GM19438 (cell line): ENCODE results near the gene BUD13.
"Not testable (repeated sequence)": the region's sequence is repeated elsewhere in the genome, so short reads cannot be mapped to it uniquely, and the experiment has no call there.

Experiments
- ATAC-seq: cut with Tn5 transposase; IDR thresholded peaks from one replicate; pipeline ENCODE4 v1.9.1; 2021; ENCODE audit warnings: low read depth; ENCODE audit not compliant: unreplicated experiment

BUD13 gene

GRCh38 chr11:116772443-116773202 is at the start of gene BUD13:
BUD13 (minus strand) TSS chr11:116772987; CDS start chr11:116772964, 23 bp downstream.
- ATAC-seq, result peak; percentile 78

- no peak for ATAC-seq
Measured at GRCh38 chr11:116822575-116822974, 49.8 kb upstream of the BUD13 start.

GRCh38 chr11:116821050-116821918 is 48.5 kb upstream of the BUD13 start:
- no peak for ATAC-seq

GRCh38 chr11:116819049-116819448 is 46.3 kb upstream of the BUD13 start:
- no peak for ATAC-seq

- ATAC-seq, result no peak
Measured at GRCh38 chr11:116814502-116814901, 41.7 kb upstream of the BUD13 start.

GRCh38 chr11:116813781-116814471 is 41.1 kb upstream of the BUD13 start:
- ATAC-seq, result no peak

GRCh38 chr11:116813170-116813569 is 40.4 kb upstream of the BUD13 start:
- no peak for ATAC-seq

- ATAC-seq, result no peak
Measured at GRCh38 chr11:116812109-116812508, 39.3 kb upstream of the BUD13 start.

GRCh38 chr11:116811194-116811593 is 38.4 kb upstream of the BUD13 start:
- ATAC-seq, result no peak

GRCh38 chr11:116808262-116809175 is 35.7 kb upstream of the BUD13 start:
- no peak for ATAC-seq

GRCh38 chr11:116807601-116808261 is 34.9 kb upstream of the BUD13 start:
- no peak for ATAC-seq

- ATAC-seq, result no peak
Measured at GRCh38 chr11:116804001-116804400, 31.2 kb upstream of the BUD13 start.

GRCh38 chr11:116801662-116802061 is 28.9 kb upstream of the BUD13 start:
- not testable (repeated sequence) for ATAC-seq

- ATAC-seq, result no peak
Measured at GRCh38 chr11:116800610-116801009, 27.8 kb upstream of the BUD13 start.

GRCh38 chr11:116798368-116798767 is 25.6 kb upstream of the BUD13 start:
- ATAC-seq, result no peak

GRCh38 chr11:116797816-116798215 is 25.0 kb upstream of the BUD13 start:
- no peak for ATAC-seq

- no peak for ATAC-seq
Measured at GRCh38 chr11:116796548-116796947, 23.8 kb upstream of the BUD13 start.

GRCh38 chr11:116794851-116795250 is 22.1 kb upstream of the BUD13 start:
- no peak for ATAC-seq

- ATAC-seq, result no peak
Measured at GRCh38 chr11:116793772-116794097, 20.9 kb upstream of the BUD13 start.
